HG03025 (cell line): ENCODE measurements around the gene HAT1.
A peak's percentile ranks its signal among the peaks of the same experiment; 100 is the strongest.
"Not testable (repeated sequence)": the region's sequence is repeated elsewhere in the genome, so short reads cannot be mapped to it uniquely, and the experiment has no call there.

Experiments
- ATAC-seq: cut with Tn5 transposase; IDR thresholded peaks from one replicate; pipeline ENCODE4 v1.9.1; 2021; ENCODE audit warnings: mild to moderate bottlenecking, moderate library complexity; ENCODE audit not compliant: unreplicated experiment, low FRiP score

The HAT1 gene

DNA sequence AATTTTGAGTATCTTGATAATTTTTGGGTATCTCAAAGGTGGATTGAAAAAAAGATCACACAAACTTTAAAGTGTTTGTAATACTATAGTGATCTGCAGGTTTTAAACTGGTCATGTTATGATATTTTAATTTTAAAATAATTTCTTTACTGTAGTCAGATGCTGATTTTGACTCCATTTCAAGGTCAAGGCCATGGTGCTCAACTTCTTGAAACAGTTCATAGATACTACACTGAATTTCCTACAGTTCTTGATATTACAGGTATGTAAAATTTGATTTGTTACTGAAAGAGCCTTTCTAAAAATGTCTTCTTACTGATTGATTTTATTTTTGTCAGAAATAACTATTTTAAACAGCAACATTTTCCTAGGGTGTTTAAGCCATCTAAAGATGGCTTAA, 44.4 kb downstream of the HAT1 start:
- no peak for ATAC-seq

GRCh38 chr2:171968509-171968908, 46.2 kb downstream of the HAT1 start:
- ATAC-seq, result no peak

DNA sequence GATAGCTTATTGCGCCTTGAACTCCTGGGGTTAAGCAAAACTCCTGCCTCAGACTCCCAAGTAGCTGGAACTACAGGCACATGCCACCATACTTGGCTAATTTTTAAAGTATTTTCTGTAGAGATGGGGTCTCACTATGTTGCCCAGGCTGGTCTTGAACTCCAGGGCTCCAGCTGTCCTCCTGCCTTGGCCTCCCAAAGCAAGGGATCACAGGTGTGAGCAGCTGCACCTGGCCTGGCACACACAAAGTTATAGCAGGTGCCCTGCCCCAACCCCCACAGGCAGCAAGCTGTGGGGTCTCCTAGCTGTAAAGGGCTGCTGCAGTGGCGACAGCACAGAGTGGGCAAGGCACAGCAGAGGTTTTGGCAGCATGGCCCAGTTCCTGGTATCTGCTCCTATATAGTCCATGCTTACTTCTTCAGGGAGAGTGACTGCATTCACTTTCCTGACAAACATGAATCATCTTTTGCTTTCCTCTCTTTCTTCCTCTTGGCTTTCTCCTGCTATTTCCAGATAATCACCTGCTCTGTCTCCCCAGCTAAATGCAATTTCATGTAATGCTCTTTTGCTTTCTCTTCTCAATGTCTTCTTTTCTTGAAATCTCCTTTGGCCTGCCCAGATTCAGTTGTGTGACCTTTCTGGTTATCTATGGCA, 50.2 kb downstream of the HAT1 start:
- ATAC-seq, result no peak

- ATAC-seq, result no peak
These were observed 56.8 kb downstream of the HAT1 start for GRCh38 chr2:171979103-171979502.

DNA sequence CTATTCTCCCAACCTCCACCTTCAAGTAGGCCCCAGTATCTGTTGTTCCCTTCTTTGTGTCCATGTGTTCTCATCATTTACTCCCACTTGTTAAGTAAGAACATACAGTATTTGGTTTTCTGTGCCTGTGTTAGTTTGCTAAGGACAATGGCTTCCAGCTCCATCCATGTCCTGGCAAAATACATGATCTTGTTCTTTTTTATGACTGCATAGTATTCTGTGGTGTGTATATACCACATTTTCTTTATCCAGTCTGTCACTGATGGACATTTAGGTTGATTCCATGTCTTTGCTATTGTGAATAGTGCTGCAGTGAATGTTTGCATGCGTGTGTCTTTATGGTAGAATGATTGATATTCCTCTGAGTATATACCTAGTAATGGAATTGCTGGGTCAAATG, 61.7 kb downstream of the HAT1 start:
- not testable (repeated sequence) for ATAC-seq

GRCh38 chr2:171985076-171985475, 62.8 kb downstream of the HAT1 start:
- ATAC-seq, result no peak

- no peak for ATAC-seq
These were observed 64.5 kb downstream of the HAT1 start for GRCh38 chr2:171986778-171987177.

DNA sequence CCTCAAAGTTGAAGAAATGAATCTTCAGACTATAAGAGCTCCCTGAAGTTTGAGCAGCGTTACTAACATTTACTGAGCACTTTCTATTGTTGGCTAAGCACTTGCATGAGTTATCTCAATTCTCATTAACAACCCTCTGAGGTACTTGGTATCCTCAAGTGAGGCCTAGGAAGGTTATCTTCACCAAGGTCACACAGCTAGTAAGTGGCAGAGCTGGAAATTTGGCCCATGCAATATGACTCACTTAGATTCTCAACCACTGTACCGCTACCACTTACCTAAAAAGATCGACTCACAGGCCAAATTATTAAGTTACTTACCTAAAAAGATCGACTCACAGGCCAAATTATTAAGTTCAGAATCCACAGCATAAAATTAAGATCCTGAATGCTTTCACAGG, 68.8 kb downstream of the HAT1 start:
- ATAC-seq, result no peak

GRCh38 chr2:171995586-171995985, 73.3 kb downstream of the HAT1 start:
- no peak for ATAC-seq

GRCh38 chr2:171996021-171996420, 73.8 kb downstream of the HAT1 start:
- ATAC-seq, result no peak

DNA sequence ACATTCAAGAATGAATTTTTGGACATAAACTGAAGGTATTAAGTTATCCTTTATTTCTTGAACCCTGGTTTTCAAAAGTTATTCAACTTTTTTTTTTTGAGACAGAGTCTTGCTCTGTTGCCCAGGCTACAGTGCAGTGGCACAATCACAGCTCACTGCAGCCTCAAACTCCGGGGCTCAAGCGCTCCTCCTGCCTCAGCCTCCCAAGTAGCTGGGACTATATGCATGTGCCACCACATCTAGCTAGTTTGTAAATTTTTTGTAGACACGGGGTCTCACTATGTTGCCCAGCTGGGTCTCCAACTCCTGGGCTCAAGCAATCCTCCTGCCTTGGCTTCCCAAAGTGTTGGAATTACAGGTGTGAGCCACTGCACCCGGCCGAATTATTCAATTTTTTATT, 74.8 kb downstream of the HAT1 start:
- ATAC-seq, result not testable (repeated sequence)

DNA sequence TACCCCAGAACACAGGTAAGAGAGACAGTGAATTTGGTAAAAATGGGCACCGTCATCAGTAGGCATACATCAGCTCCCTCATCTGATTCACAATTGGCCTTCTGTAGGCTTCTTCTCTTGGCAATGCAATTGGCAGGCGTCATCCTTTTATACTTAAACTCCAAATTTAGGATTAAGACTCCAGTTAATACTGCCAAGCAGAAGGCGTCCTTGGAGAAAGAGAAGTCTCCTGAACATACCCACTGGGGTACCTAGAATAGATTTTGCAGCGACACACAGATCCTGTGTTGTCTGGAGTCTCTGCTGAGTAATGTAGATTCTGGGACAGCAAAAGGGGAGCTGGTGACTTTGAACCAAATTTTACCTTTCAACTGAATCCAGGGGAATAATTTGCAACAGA, 76.9 kb downstream of the HAT1 start:
- no peak for ATAC-seq

- ATAC-seq, result peak; percentile 92
These were observed 77.6 kb downstream of the HAT1 start, which contains the start of gene METAP1D for GRCh38 chr2:171999604-172000469. Gene METAP1D (plus strand): TSS chr2:171999953. CDS start chr2:171999970, 17 bp downstream.

DNA sequence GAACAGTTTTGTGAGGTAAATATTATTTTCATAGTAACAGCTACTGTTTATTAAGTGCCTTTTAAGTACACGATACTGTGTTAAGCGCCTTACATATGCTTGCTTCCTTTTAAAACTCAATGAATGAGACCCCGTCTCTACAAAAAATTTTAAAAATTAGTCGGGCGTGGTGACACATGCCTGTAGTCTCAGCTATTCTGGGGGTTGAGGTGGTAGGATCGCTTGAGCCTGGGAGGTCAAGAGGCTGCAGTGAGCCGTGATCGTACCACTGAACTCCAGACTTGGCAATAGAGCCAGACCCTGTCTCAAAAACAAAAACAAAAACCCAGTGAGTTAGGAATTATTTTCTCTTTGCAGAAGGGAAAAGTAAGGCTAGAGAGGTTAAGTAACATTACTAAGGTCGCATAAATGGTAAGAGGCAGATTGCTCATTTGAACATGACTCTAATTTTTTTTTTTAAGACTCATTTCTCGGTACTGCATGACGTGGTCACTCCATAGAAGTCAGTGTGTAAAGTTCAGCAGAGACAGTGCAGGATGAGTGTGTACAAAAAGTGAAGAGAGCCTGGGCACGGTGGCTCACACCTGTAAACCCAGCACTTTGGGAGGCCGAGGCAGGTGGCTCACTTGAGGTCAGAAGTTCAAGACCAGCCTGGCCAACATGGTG, 78.6 kb downstream of the HAT1 start:
- no peak for ATAC-seq

GRCh38 chr2:172007372-172007771, 85.1 kb downstream of the HAT1 start:
- ATAC-seq, result no peak

GRCh38 chr2:172009823-172010222, 87.6 kb downstream of the HAT1 start:
- ATAC-seq, result no peak

- ATAC-seq, result no peak
These were observed 89.7 kb downstream of the HAT1 start for GRCh38 chr2:172011812-172012575.

DNA sequence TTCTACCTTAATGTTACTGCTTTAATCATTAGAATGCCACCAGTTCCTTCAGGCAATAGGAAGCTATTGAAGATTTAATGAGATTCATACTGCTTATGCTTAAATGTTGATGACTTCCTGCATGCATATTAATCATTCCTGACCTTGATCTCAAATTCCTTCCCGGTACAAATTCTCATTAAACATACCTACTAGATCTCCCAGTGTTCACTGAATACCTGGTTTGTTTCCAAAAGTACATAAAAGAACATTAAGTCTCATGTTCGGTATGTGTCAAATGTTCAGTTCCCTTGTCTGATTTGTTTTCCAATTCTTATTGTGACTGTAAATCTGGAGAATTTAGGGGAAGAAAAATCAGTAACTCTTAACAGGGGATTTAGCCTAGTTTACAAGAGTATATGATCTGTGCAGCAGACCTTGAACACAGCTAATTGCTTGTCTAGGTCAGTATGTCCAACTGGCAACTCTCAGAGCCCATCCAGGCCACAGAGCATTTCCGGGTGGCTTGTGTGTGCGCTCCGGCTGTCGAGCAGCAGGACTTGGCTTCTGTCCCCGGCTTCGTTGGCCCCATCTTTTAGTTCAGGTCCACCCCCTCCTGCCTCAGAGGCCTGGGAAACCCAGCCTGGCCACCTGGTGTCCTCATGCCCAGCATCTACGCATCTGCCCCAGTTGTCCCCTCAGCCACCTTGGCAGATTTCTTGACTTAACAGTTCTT, 90.6 kb downstream of the HAT1 start:
- ATAC-seq, result no peak

DNA sequence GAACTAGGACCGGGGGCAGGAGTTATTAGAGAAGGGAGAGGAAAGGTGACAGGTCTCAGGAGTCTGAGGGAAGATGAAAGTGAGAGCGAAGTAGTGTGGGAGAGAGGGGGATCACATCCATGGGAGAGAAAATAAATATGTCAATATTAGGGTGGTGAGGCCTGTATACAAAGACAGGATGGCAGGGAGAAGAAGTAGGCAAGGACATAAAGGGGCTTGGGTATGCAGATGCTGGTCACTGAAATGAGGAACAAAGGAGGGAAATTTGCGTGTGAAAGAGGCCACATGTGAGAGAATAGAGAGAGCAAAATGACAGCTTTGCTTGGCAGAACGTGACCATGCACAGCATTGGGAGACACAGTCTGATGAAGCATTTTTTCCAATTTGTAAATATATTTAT, 91.1 kb downstream of the HAT1 start:
- ATAC-seq, result no peak
